Stimulated activated CD8-positive, alpha-beta memory T cell treated with anti-CD3 and anti-CD28 coated beads, Interleukin-15, amount 100 ng/mL, for 48 hours (primary cell): Measurements from ENCODE around the gene IMP4.
"Not testable (repeated sequence)": the region's sequence is repeated elsewhere in the genome, so short reads cannot be mapped to it uniquely, and the experiment has no call there.

Experiments used
- DNase-seq, 2 donors: peaks; one replicate each; pipeline ENCODE4 v3.0.0-alpha.2; 2020; ENCODE audit warnings: low read depth in 2 of 2

IMP4 gene

GRCh38 chr2:130342533-130343275 is at the start of gene IMP4:
Gene IMP4, plus strand, starts transcription at chr2:130342897. Its CDS starts 36 bp downstream, at chr2:130342933.
- DNase-seq = peak; percentile 88 to 89

GRCh38 chr2:130300258-130300969 is 42.3 kb upstream of the IMP4 start:
- DNase-seq = no peak

- no peak for DNase-seq
Observed at GRCh38 chr2:130300970-130301348, 41.7 kb upstream of the IMP4 start.

GRCh38 chr2:130302164-130302886 is 40.4 kb upstream of the IMP4 start:
- no peak for DNase-seq

GRCh38 chr2:130303169-130303568 is 39.5 kb upstream of the IMP4 start:
- DNase-seq = no peak

- no peak for DNase-seq
Observed at GRCh38 chr2:130304726-130305125, 38.0 kb upstream of the IMP4 start.

GRCh38 chr2:130307850-130308249 is 34.8 kb upstream of the IMP4 start:
- DNase-seq = no peak

- DNase-seq = no peak
Observed at GRCh38 chr2:130310881-130311280, 31.8 kb upstream of the IMP4 start.

- DNase-seq = no peak
Observed at GRCh38 chr2:130313812-130314334, 28.8 kb upstream of the IMP4 start.

- DNase-seq = no peak
Observed at GRCh38 chr2:130314377-130314776, 28.3 kb upstream of the IMP4 start.

- DNase-seq = no peak
Observed at GRCh38 chr2:130316596-130316995, 26.1 kb upstream of the IMP4 start.

- DNase-seq = no peak
Observed at GRCh38 chr2:130318906-130319305, 23.8 kb upstream of the IMP4 start.

GRCh38 chr2:130319536-130319935 is 23.2 kb upstream of the IMP4 start:
- DNase-seq = no peak

GRCh38 chr2:130327703-130328527 is 14.8 kb upstream of the IMP4 start:
- DNase-seq = no peak

- DNase-seq = no peak
Observed at GRCh38 chr2:130328710-130329109, 14.0 kb upstream of the IMP4 start.

GRCh38 chr2:130332271-130333073 is 10.2 kb upstream of the IMP4 start:
- peak; percentile 48 to 51 for DNase-seq

- not testable (repeated sequence) for DNase-seq
Observed at GRCh38 chr2:130333253-130333652, 9.4 kb upstream of the IMP4 start.

- no peak for DNase-seq
Observed at GRCh38 chr2:130334026-130334425, 8.7 kb upstream of the IMP4 start.

- no peak for DNase-seq
Observed at GRCh38 chr2:130335226-130335625, 7.5 kb upstream of the IMP4 start.

GRCh38 chr2:130336150-130336876 is 6.4 kb upstream of the IMP4 start:
- DNase-seq = no peak
